Activated gamma-delta T cell (primary cell): ENCODE measurements around the gene RPL36.
"Not testable (repeated sequence)": the region's sequence is repeated elsewhere in the genome, so short reads cannot be mapped to it uniquely, and the experiment has no call there.

ENCODE experiments used
- DNase-seq: peaks from one replicate; lab custom pipeline; 2025; lab: John Stamatoyannopoulos, UW

The RPL36 gene

GRCh38 chr19:5674714-5675113 lies 15.4 kb upstream of the RPL36 start:
- no peak for DNase-seq

- no peak for DNase-seq
These were observed 13.9 kb upstream of the RPL36 start for GRCh38 chr19:5676105-5676771.

GRCh38 chr19:5676772-5677105 lies 13.4 kb upstream of the RPL36 start:
- DNase-seq: no peak

- DNase-seq: no peak
These were observed 13.0 kb upstream of the RPL36 start for GRCh38 chr19:5677136-5677535.

GRCh38 chr19:5677580-5677979 lies 12.5 kb upstream of the RPL36 start:
- no peak for DNase-seq

- no peak for DNase-seq
These were observed 11.9 kb upstream of the RPL36 start for GRCh38 chr19:5678071-5678718.

- no peak for DNase-seq
These were observed 10.6 kb upstream of the RPL36 start for GRCh38 chr19:5679289-5680083.

- no peak for DNase-seq
These were observed 10.0 kb upstream of the RPL36 start for GRCh38 chr19:5680084-5680436.

- peak; percentile 95 for DNase-seq
These were observed 9.4 kb upstream of the RPL36 start, which contains the start of the genes HSD11B1L and MICOS13 for GRCh38 chr19:5680437-5681368. Gene HSD11B1L, plus strand, starts transcription at chr19:5681027. Its CDS starts 3,806 bp downstream, at chr19:5684833. Gene MICOS13, minus strand, starts transcription at chr19:5680516. Its CDS starts 30 bp downstream, at chr19:5680486.

- DNase-seq: no peak
These were observed 8.5 kb upstream of the RPL36 start for GRCh38 chr19:5681391-5682106.

GRCh38 chr19:5682107-5682482 lies 8.0 kb upstream of the RPL36 start:
- DNase-seq: no peak

GRCh38 chr19:5683177-5683886 lies 6.8 kb upstream of the RPL36 start:
- no peak for DNase-seq

- no peak for DNase-seq
These were observed 5.2 kb upstream of the RPL36 start for GRCh38 chr19:5684694-5685430.

- DNase-seq: no peak
These were observed 3.8 kb upstream of the RPL36 start for GRCh38 chr19:5686326-5686646.

- peak; percentile 86 for DNase-seq
These were observed 3.3 kb upstream of the RPL36 start for GRCh38 chr19:5686647-5687359.

- no peak for DNase-seq
These were observed 2.5 kb upstream of the RPL36 start for GRCh38 chr19:5687360-5688198.

GRCh38 chr19:5688262-5688881 lies 1.7 kb upstream of the RPL36 start:
- not testable (repeated sequence) for DNase-seq
